ENCODE measurements around the gene FSTL4. TPM values are rescaled to one million over a fixed set of nuclear protein-coding genes. Genes with fewer than 3 reads are reported as not detected.

FSTL4 gene
- total RNA-seq, 2 donors from 2014 or later: 4.4 to 5.5 TPM

- no peak overlapping the region for H3K4me3 Mint-ChIP-seq
- H3K9ac ChIP-seq (ENCODE audit: extremely low read depth, low read length, poor library complexity, severe bottlenecking): no peak overlapping the region
- no peaks in the 10 kb centered on the region for H3K36me3 ChIP-seq (ENCODE audit: control insufficient read depth, insufficient read depth, low read length)
- peaks cover 3% of the 10 kb centered on the region for H3K27me3 Mint-ChIP-seq (ENCODE audit: insufficient read depth)
- no peak overlapping the region for H3K4me3 ChIP-seq (ENCODE audit: low read length)
- no peaks in the 10 kb centered on the region for H3K9me3 Mint-ChIP-seq
- no peak for TF ChIP-seq CTCF (conservative IDR thresholded peaks at IDR 0.05)
- H3K4me1 ChIP-seq (ENCODE audit: control insufficient read depth, insufficient read depth, low read length): peaks cover 13% of the 10 kb centered on the region
- WGBS, 2 experiments (ENCODE audit: insufficient coverage in 1 of 2, insufficient read length in 1 of 2): 94 to 98% methylated on average over 15 to 16 of the region's 16 CpGs
- no peaks in the 10 kb centered on the region for H3K27me3 ChIP-seq (ENCODE audit: control insufficient read depth, insufficient read depth, low read length, poor library complexity, severe bottlenecking)
- no peak for DNase-seq
- H3K27ac ChIP-seq (ENCODE audit: low read depth, low read length): no peak overlapping the region
- no peak overlapping the region for H3K27ac Mint-ChIP-seq
- H3K4me1 Mint-ChIP-seq: peaks cover 23% of the 10 kb centered on the region
- H3K36me3 Mint-ChIP-seq (ENCODE audit: low read depth): no peaks in the 10 kb centered on the region
- H3K9me3 ChIP-seq (ENCODE audit: control insufficient read depth, low read length): no peaks in the 10 kb centered on the region
These were observed 340.0 kb downstream of the FSTL4 start for GRCh38 chr5:133272345-133272744.

GRCh38 chr5:133271606-133272005, 340.7 kb downstream of the FSTL4 start:
- Histone ChIP-seq H3K27me3 (ENCODE audit: control insufficient read depth, insufficient read depth, low read length, poor library complexity, severe bottlenecking) (no peaks in the 10 kb centered on the region), H3K27ac (ENCODE audit: low read depth, low read length) (no peak overlapping the region), H3K9me3 (ENCODE audit: control insufficient read depth, low read length) (no peaks in the 10 kb centered on the region), H3K4me3 (ENCODE audit: low read length) (no peak overlapping the region), H3K9ac (ENCODE audit: extremely low read depth, low read length, poor library complexity, severe bottlenecking) (no peak overlapping the region), H3K36me3 (ENCODE audit: control insufficient read depth, insufficient read depth, low read length) (no peaks in the 10 kb centered on the region), H3K4me1 (ENCODE audit: control insufficient read depth, insufficient read depth, low read length) (peaks cover 13% of the 10 kb centered on the region)
- Mint-ChIP-seq H3K4me1 (peaks cover 25% of the 10 kb centered on the region), H3K9me3 (no peaks in the 10 kb centered on the region), H3K36me3 (ENCODE audit: low read depth) (no peaks in the 10 kb centered on the region), H3K27ac (no peak overlapping the region), H3K4me3 (no peak overlapping the region), H3K27me3 (ENCODE audit: insufficient read depth) (peaks cover 3% of the 10 kb centered on the region)
- no peak for DNase-seq
- WGBS, 2 experiments (ENCODE audit: insufficient coverage in 1 of 2, insufficient read length in 1 of 2): 90 to 94% methylated on average over 2 to 5 of the region's 5 CpGs
- no peak for TF ChIP-seq CTCF (conservative IDR thresholded peaks at IDR 0.05)

DNA sequence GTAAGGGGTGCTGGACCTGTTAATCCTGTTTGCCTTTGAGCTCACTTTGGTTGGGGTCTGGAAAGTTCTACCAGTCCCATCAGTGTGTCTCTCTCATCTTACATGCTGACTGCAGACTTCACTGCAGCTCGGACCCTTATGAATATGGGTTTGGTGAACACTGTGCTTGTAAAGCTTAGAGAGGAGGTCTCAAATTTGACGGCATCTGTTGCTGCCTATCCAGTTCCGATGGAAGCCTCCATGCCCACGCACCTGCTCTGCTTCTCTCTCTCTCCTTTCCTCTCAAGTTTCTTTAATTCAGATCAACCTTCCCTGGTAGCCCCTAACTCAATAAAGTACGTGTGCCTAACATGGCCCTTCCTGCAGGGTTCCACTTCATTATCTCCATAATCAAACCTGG, 342.6 kb downstream of the FSTL4 start:
- TF ChIP-seq CTCF (conservative IDR thresholded peaks at IDR 0.05): no peak
- Histone ChIP-seq H3K27me3 (ENCODE audit: control insufficient read depth, insufficient read depth, low read length, poor library complexity, severe bottlenecking) (no peaks in the 10 kb centered on the region), H3K36me3 (ENCODE audit: control insufficient read depth, insufficient read depth, low read length) (no peaks in the 10 kb centered on the region), H3K4me3 (ENCODE audit: low read length) (no peak overlapping the region), H3K4me1 (ENCODE audit: control insufficient read depth, insufficient read depth, low read length) (peaks cover 10% of the 10 kb centered on the region), H3K27ac (ENCODE audit: low read depth, low read length) (no peak overlapping the region), H3K9me3 (ENCODE audit: control insufficient read depth, low read length) (no peaks in the 10 kb centered on the region), H3K9ac (ENCODE audit: extremely low read depth, low read length, poor library complexity, severe bottlenecking) (no peak overlapping the region)
- 93 to 100% methylated on average over 1 to 5 of the region's 5 CpGs for WGBS, 2 experiments (ENCODE audit: insufficient coverage in 1 of 2, insufficient read length in 1 of 2)
- Mint-ChIP-seq H3K4me3 (no peak overlapping the region), H3K36me3 (ENCODE audit: low read depth) (no peaks in the 10 kb centered on the region), H3K27me3 (ENCODE audit: insufficient read depth) (peaks cover 3% of the 10 kb centered on the region), H3K4me1 (peaks cover 25% of the 10 kb centered on the region), H3K9me3 (no peaks in the 10 kb centered on the region), H3K27ac (no peak overlapping the region)
- no peak for DNase-seq
